NCI-H774 (cell line): Measurements from ENCODE around the gene CALML6.
"Not testable (repeated sequence)": the region's sequence is repeated elsewhere in the genome, so short reads cannot be mapped to it uniquely, and the experiment has no call there.

Experiments used
- DNase-seq: peaks from one replicate; lab custom pipeline; 2025; lab: John Stamatoyannopoulos, UW

CALML6 gene

DNA sequence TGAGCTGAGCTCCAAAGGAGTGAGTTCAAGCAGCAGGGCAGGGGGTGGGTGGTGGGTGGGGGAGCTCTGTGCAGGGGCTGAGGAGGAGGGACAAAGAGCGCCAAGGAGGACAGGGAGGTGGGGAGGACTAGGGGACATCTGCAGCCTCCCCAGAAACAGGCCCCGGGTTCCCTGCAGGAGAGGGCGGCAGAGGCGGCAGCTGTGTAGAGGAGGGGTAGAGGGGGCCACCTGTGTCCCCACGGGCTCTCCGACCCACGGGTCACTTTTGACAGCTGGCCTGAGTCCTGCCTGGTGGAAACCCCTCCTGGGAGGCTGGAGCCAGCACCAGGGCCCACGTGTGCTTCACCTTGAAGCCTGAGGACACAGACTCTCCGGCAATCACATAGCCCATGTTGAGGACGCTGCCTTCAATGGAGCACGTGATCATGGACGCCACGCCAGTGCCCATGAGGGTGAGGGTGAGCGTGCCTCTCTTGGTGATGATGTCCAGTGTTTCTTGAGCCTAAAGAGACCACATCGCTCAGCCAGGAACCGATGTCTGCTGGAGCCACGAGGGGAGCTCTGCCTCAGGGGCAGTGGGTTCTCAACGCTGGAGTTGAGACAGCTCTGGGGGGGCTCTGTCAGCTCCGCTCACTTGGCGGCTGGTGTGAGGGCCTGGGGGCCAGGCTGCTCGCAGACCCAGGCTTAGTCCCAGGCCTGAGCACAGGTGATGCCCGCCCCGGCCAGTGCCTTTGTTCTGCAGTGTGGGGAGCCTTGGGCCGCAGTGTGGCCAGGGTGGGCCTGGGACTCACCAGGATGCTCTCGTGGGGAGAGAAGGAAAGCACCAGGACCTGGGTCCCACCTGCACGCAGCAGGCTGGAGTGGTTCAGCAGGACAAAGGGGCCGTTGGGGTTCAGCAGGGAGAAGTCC is 10.6 kb downstream of the CALML6 start:
- DNase-seq, result no peak

DNA sequence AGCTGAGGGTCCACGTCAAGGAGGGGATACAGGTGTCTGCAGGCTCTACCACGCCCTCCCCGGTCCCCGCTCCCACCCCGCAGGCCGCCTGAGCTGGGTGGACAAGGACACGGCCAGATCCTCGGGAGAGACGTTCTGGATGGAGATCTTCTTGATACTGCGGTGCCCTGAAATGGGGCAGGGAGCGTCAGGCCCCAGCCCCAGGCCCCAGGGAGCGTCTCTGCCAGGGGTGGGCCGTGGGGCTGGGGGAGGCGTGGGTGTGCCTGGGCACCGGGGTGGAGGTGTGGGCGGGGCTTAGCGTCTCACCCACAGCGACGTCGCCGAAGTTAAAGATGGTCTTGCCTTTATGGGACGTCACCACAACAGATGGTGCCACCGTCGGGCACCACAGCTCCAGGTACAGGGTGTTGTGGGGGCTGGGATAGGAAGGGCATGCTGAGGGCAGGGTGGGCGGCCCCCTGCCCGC is 11.3 kb downstream of the CALML6 start:
- no peak for DNase-seq

GRCh38 chr1:1926886-1927660 is 12.0 kb downstream of the CALML6 start:
- DNase-seq, result no peak

- DNase-seq, result no peak
Observed at GRCh38 chr1:1927751-1928150, 12.7 kb downstream of the CALML6 start.

DNA sequence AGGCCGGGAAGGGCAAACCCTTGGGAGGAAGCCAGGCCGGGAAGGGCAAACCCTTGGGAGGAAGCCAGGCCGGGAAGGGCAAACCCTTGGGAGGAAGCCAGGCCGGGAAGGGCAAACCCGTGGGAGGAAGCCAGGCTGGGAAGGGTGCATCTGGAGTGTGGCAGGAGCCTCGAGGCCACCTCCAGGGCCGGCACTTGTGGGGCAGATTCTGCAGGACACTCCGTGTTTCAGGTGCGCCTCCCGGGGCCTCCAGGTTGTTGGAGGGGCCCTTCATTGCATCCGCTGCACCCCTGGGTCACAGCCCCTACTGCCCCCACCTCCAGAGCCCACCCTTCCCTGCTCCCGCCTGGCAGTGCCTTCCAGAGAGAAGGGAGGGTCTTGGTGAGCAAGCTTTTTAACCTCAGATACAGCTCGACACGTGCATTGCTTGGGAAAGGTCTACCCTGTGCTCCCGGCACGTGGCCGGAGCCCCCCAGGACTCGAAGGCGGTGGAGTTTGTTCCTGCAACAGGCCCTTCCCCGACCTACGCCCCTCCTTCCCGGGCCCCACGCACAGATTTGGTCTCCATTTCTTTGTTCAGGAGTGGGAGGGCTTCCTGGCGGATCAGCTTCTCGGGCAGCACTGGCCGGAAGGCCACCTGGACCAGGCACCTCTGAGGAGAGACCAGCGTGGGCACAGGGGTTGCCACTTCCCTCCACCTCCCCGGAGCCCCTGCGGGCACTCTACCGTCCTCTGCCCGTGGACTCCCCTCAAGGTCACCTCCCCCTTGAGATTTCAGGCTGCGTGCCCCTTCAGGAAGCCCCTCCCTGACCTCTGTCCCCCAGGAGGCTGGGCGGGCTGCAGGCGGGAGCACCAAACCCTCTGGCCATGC is 13.4 kb downstream of the CALML6 start:
- no peak for DNase-seq

GRCh38 chr1:1929102-1929638 is 14.1 kb downstream of the CALML6 start:
- no peak for DNase-seq

DNA sequence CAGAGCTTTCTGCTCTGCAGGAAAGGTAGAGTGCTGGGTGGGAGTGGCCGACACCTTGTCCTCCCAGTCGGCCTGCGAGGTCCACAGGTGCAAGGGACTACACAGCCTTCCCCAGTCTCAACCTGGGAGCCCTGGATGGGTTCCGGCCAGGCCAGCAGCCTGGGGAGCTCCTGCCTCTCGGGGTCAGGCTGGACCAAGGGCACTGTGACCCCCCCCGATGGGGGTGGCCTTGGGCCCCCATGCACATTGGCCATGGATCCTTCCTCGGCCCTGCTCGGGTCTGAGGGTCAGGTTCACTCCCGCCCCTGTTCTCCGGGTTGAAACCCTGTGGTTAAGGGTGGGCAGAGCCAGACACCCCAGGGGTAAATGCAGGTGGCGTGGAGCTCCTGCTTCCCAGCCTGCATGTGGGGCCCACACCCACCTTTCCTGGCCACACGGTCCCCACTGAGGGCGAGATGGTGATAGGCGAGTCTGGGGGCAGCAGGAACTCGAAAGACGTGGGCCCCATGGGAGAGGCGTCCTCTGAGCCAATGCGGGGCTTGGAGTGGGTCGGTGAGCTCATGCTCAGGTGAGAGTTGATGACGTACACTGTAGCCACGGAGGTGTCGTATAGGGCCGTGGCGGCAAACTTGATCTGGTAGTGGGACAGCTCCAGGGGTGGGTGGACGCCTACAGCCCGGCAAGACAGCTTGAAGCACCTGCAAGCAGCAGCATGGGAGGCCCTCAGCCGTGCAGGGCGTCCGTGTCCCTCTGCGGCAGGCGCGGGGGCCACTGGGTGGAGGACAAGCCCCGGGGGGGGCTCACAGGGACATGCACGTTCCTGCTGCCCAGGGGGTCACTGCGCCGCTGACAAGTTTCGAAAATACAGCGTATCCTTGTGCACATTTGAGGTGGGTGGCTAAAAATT is 14.8 kb downstream of the CALML6 start:
- DNase-seq, result no peak

DNA sequence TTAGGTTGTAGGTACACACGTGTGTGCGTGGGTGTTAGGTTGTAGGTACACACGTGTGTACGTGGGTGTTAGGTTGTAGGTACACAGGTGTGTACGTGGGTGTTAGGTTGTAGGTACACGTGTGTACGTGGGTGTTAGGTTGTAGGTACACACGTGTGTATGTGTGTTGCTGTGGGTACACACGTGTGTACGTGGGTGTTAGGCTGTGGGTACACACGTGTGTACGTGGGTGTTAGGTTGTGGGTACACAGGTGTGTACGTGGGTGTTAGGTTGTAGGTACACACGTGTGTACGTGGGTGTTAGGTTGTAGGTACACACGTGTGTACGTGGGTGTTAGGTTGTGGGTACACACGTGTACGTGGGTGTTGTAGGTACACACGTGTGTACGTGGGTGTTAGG is 19.8 kb downstream of the CALML6 start:
- DNase-seq, result not testable (repeated sequence)

DNA sequence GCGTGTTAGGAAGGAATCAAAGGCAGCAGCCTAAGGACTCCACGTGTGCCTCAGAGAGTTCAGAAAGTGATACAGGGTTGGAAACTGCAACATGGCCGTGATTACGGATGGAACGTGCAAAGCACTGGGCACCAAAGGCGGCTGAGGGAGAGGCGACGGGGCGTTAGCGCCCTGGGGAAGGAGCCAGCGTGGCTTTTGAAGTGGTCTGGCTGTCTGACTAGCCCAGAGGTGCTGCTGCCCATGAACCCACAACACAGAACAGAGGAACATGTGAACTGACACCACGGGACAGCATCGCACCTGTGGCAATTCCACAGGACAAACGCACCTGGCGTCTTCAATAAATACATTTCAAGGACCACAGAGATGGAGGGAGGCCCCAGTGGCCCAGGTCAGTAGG is 22.0 kb downstream of the CALML6 start:
- DNase-seq, result no peak

DNA sequence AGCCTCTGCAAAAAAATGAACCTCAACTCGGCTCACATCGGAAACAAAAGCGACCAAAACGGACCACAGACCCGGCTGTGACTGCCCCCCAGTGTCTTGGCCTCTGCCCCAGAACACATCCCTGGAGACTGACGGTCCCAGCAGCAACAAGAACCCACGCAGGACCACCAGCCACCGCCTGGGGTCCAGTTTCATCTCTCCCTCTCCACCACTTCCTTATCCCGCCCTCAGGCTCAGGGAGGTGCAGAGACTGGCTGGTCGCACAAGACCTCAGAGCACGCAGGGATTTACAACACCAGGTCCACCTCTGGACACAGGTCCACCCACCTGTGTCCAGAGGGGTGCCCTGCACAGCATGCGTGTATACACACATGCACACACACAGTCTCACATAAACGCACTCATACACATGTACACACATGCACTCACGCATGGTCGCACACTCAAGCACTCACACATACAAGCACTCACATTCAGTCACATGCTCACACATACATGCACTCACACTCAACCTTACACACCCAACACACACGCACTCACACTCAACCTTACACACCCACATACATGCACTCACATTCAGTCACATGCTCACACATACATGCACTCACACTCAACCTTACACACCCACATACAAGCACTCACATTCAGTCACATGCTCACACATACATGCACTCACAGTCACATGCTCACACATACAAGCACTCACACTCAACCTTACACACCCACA is 22.7 kb downstream of the CALML6 start:
- DNase-seq, result no peak

- no peak for DNase-seq
Observed at GRCh38 chr1:1938276-1938573, 23.2 kb downstream of the CALML6 start.

GRCh38 chr1:1938613-1939295 is 23.7 kb downstream of the CALML6 start:
- DNase-seq, result no peak

DNA sequence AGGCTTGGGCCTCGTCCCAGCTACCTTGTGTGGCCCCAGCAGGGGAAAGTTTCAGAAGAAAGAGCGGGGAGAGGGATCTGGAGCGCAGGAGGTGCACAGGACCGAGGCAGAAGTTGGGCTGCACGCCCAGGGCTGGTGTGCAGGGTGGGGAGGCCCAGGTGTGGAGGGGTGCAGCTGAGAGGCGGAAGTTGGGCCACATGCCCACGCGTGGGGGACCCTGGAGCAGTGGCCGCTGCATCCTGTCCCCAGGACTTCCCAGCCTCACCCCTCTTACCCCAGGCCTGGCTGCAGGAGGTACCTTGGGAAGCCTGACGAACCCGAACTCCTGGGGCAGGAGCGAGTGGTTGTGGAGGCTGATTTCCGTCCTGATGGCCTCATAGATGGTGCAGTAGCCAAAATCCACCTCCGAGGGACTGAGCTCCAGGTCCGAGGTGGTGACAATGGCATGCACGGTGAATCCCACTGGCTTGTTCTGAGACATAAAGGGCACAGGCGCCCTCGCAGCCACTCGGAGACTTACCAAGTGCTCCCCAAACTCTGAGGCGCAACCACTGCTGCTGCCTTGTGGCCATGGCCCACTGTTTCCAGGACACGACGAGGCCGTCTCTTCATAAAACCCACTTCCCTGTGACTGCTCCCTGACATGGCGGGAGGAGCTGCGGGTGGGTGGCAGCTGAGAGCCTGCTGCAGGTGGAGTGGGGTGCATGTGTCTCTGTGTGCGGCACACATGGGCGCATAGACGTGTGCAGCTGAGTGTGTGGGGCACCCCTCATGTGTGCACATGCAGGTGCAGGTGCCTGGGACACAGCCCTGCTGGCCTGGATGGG is 24.4 kb downstream of the CALML6 start:
- no peak for DNase-seq

GRCh38 chr1:1940123-1940425 is 25.0 kb downstream of the CALML6 start:
- DNase-seq, result no peak

- no peak for DNase-seq
Observed at GRCh38 chr1:1941211-1941841, 26.3 kb downstream of the CALML6 start.

DNA sequence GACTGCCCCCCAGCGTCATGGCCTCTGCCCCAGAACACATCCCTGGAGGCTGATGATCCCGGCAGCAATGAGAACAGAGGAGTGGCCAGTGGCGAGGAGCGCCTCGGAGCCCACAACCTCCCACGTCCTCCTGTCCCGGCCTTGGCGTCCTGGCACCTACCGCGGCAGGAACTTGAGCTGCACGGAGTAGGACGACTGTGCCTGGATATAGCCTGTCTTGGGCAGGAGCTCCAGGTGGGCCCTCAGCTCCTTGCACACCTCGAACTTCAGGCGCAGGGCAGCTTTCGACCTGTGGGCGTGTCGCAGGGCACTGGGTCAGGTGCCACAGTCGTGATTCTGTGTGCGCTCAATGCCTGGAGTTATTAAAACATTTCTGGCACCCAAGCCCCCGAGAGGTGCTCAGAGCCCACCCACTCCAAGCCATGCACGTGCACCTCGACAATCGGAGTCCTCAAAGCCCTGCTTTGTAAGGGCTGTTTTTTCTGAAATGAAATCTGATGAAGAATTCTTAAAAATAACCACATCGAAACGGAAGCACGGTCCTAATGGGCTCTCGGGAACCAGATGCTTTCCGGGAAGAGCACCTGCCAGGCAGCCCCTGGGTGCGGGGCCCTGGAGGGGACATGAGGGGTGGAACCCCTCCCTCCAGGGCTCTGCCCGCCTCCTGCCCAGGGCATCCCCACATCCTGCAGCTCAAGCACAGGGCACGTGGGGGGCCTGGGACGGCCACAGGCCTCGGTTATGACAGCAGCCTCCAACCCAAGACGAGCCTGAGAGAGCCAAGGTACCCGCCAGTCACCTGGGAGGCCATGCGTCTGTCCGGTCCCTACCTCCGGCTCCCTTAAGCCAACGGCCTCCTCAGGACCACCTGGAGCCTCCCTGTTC is 27.1 kb downstream of the CALML6 start:
- DNase-seq, result no peak
